Glomerular endothelial cell (primary cell): ENCODE results near the gene UBE2S. TPM values are rescaled to one million over a fixed set of nuclear protein-coding genes. Genes with fewer than 3 reads are reported as not detected.
"Not testable (repeated sequence)": the region's sequence is repeated elsewhere in the genome, so short reads cannot be mapped to it uniquely, and the experiment has no call there.

Source experiments
- DNase-seq: peaks from one replicate; pipeline ENCODE4 v3.0.0-alpha.2; 2011; ENCODE audit warnings: low read depth, low spot score; ENCODE audit errors: extremely low read depth
- total RNA-seq: library from RNA; depleted of rRNA; stranded (reverse); fragments of >200 nt; gene quantifications from 2 replicates; pipeline ENCODE4 v1.2.3, GENCODE V29; 2015

Gene UBE2S
- total RNA-seq, 1 donor from 2014 or later = 82.3 TPM

- DNase-seq = no peak
Observed at GRCh38 chr19:55406826-55407549, 600 bp downstream of the UBE2S start.

GRCh38 chr19:55406091-55406825 lies 1.3 kb downstream of the UBE2S start:
- no peak for DNase-seq

- no peak for DNase-seq
Observed at GRCh38 chr19:55405638-55406037, 1.9 kb downstream of the UBE2S start.

DNA sequence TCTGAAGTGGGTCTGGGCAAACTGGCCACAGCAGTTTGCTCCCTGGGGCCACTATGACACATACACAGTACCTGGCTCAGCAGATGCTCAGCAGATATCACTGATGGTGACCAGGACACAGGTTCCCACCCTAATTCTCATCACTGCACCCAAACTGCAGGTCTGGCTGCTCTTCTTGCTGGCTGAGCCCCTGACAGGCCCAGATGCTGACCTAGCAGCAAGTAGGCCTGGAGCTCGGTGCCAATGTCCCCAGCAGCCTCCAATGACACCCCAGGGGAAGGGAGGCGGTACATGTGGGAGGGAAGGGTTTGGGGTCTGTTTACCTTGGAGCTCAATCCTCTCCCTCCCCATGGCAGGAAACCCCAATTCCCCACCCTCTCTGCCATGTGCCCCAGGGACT lies 5.1 kb downstream of the UBE2S start:
- no peak for DNase-seq

GRCh38 chr19:55401390-55401789 lies 6.2 kb downstream of the UBE2S start:
- not testable (repeated sequence) for DNase-seq

- DNase-seq = no peak
Observed at GRCh38 chr19:55400281-55401087, 7.1 kb downstream of the UBE2S start.

DNA sequence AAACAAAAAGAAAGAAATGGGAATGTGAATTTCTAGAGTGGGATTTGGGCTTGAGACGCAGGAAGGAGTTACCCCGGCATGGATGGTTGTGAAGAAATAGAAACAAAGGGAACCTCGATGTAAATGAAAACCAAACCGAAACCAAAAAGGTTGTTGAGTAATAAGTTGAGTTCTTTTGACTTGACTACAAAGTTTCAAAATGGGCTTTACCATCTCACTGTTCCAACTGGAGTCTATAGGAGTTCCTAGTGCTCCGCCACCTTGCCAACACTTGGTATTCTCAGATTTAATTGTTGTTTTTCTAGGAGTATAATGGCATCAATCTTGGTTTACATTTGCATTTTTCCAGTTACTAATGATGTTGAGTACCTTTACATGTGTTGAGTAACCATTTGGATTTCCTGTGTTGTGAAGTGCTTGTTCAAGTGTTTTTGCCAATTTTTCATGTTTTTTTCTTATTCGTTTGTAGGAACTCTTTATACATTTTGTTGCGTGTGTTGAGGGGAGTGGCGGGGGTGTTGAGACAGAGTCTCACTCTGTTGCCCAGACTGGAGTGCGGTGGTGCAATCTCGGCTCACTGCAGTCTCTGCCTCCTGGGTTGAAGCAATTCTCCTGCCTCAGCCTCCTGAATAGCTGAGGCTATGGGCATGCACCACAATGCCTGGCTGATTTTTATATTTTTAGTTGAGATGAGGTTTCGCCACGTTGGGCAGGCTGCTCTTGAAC lies 9.2 kb downstream of the UBE2S start:
- no peak for DNase-seq

DNA sequence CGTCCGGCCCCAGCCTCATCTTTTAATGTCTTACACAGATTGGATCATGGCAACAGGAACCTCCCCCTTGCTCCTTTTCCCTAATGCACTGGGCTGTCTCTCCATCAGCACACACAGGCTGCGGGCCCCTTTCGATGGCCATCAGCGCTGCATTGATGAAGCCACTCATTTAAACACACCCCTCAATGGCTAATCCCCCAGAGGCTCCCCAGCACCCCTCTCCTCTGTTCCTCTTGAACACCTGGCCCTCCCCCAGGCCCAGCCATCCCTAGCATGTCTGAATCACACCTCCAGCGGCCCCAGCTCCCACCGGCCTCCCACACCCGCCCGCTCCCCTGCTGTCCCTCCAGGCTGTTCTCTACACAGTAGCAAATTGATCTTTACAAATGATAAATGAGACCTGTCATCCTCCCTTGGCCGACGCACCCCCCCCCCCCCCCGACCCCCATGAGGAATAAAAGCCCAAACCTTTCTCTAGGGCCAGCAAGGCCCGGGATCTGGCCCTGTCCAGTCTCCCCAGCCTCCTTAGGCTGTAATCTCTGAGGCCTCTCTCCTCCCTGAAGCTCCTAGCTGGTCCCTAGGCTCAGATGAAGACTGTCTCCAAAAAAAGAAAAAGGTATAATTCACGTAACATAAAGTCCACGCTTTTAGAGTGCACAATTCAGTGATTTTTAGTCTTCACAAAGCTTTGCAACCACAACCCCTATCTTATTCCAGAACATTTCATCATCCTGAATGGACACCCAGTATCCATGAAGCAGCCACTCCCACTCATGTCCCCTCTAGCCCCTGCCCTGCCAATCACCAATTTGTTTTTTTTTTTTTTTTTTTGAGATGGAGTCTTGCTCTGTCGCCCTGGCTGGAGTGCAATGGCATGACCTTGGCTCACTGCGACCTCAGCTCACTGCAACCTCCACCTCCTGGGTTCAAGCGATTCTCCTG lies 14.5 kb downstream of the UBE2S start:
- no peak for DNase-seq

- no peak for DNase-seq
Observed at GRCh38 chr19:55391702-55392615, 15.6 kb downstream of the UBE2S start.

DNA sequence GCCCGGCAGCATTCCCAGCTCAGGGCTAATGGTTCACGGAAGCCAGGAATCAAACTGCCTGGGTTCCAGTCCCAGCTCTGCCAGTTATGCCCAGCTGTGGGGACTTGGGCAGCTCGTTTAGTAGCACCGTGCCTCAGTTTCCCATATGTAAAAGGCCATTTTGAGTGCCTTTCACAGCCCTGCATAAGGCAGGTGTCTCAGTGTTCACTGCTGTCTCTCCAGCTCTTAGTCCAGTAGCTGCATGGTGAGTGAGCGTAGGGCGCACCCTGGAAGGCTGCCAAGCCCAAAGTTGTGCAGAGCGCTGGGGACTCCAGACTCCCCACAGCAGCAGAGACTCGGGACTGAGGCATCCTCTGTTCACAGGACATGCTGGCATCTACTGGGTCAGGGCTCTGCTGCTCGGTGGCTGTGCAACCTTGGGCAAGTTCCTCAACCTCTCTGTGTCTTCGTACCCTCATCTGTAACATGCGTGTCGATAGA lies 16.4 kb downstream of the UBE2S start:
- no peak for DNase-seq

DNA sequence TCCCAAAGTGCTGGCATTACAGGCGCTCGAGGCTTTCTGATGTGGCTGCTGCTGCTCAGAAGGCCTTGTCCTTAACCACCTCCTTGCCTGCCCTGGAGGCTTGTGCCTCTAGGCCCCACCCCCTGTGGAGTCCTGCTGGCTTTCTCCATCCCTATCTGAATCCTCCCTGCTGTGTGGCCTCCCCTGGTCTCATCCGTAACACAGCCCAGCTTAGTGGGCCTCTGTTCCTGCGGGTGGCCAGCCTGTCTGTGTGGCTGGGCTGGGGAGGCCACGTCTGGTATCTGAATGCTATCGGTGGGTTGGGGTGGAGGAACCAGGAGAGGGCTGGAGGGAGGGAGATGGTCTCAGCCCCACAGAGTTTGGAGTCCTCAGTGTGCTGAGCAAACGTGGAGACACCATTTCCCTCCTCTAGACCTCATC lies 17.1 kb downstream of the UBE2S start:
- DNase-seq = no peak

DNA sequence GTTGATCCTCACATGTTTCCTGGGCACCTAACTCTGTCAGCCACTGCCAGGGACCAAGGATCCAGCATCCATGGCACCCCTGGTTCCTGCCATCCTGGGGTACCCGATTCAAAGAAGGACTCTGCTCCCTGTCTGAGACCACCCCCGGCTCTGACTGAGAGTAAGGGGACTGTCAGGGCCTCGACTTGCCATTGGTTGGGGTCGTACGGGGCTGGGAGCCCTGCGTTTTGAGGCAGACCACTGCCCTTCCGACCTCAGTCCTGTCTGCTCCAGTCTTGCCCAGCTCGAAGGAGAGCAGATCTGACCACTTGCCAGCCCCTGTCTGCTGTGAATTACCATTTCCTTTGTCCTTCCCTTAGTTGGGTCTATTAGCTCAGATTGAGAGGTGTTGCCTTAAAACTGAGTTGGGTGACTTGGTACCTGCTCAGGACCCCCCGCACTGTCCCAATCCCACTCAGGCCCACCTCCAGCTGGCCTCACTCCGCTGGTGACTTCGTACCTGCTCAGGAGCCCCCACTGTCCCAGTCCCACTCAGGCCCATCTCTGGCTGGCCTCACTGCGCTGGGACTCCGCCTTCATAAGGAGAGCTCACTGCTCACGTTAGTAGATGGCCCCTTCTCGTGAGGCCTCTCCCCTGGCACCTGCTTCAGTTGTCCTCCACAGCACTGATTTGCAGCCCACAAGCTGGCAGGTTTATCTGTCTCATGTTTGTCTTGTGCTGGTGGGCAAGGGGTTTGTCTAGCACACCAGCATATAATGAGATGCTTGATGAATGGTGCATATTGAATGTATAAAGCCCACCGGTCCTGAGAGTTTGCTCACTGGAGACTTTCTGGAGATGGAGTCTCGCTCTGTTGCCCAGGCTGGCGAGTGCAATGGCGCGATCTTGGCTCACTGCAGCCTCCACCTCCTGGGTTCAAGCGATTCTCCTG lies 17.9 kb downstream of the UBE2S start:
- no peak for DNase-seq

- no peak for DNase-seq
Observed at GRCh38 chr19:55387736-55388497, 19.7 kb downstream of the UBE2S start.

GRCh38 chr19:55386493-55386971 lies 21.1 kb downstream of the UBE2S start:
- DNase-seq = no peak

- DNase-seq = peak; percentile 93
Observed at GRCh38 chr19:55385724-55386492, 21.7 kb downstream of the UBE2S start, which contains the start of gene RPL28. TSS of gene RPL28 (plus strand) at chr19:55385932. CDS start at chr19:55386358, 426 bp downstream.
